GM21423 (cell line): ENCODE results near the gene TFCP2L1.

Experiments
- ATAC-seq: cut with Tn5 transposase; IDR thresholded peaks from one replicate; pipeline ENCODE4 v1.9.1; 2021; ENCODE audit warnings: mild to moderate bottlenecking, moderate library complexity; ENCODE audit not compliant: unreplicated experiment

TFCP2L1 gene

GRCh38 chr2:121200011-121200347, 85.0 kb downstream of the TFCP2L1 start:
- no peak for ATAC-seq

- ATAC-seq, result no peak
Observed at GRCh38 chr2:121199281-121200010, 85.6 kb downstream of the TFCP2L1 start.

- no peak for ATAC-seq
Observed at GRCh38 chr2:121197369-121198091, 87.5 kb downstream of the TFCP2L1 start.

- no peak for ATAC-seq
Observed at GRCh38 chr2:121196849-121197155, 88.2 kb downstream of the TFCP2L1 start.

- ATAC-seq, result no peak
Observed at GRCh38 chr2:121196132-121196848, 88.7 kb downstream of the TFCP2L1 start.

- no peak for ATAC-seq
Observed at GRCh38 chr2:121195036-121195435, 90.0 kb downstream of the TFCP2L1 start.

GRCh38 chr2:121194626-121195025, 90.4 kb downstream of the TFCP2L1 start:
- no peak for ATAC-seq

- ATAC-seq, result no peak
Observed at GRCh38 chr2:121193185-121193584, 91.8 kb downstream of the TFCP2L1 start.

- no peak for ATAC-seq
Observed at GRCh38 chr2:121192576-121192975, 92.4 kb downstream of the TFCP2L1 start.

GRCh38 chr2:121191191-121192170, 93.5 kb downstream of the TFCP2L1 start:
- ATAC-seq, result no peak

- no peak for ATAC-seq
Observed at GRCh38 chr2:121189661-121190381, 95.2 kb downstream of the TFCP2L1 start.

GRCh38 chr2:121189011-121189410, 96.0 kb downstream of the TFCP2L1 start:
- no peak for ATAC-seq

GRCh38 chr2:121187982-121188411, 97.0 kb downstream of the TFCP2L1 start:
- ATAC-seq, result no peak

GRCh38 chr2:121187351-121187981, 97.5 kb downstream of the TFCP2L1 start:
- ATAC-seq, result no peak

- no peak for ATAC-seq
Observed at GRCh38 chr2:121186261-121186660, 98.7 kb downstream of the TFCP2L1 start.

GRCh38 chr2:121185571-121186074, 99.4 kb downstream of the TFCP2L1 start:
- no peak for ATAC-seq

GRCh38 chr2:121185111-121185510, 99.9 kb downstream of the TFCP2L1 start:
- no peak for ATAC-seq

- ATAC-seq, result no peak
Observed at GRCh38 chr2:121184248-121184862, 100.6 kb downstream of the TFCP2L1 start.

GRCh38 chr2:121182520-121182919, 102.5 kb downstream of the TFCP2L1 start:
- no peak for ATAC-seq
